Adrenal gland (tissue), 12 donors: Measurements from ENCODE around the gene ATXN3. TPM values are rescaled to one million over a fixed set of nuclear protein-coding genes. Genes with fewer than 3 reads are reported as not detected.

Experiments used
- DNase-seq, 7 donors: peaks; one replicate each; pipeline ENCODE4 v3.0.0-alpha.2; 2019 to 2020
- H3K27ac ChIP-seq, 5 donors: fragments of 200-600 bp; sonication (generic) in 4 of 5; 1 replicate in 3 of 5; 2 replicates in 2 of 5; pipeline versions ENCODE4 v1.5.1 to v1.8.0; 2016 to 2020; ENCODE audit warnings: mild to moderate bottlenecking in 1 of 5
- H3K27me3 ChIP-seq: fragments of 200-600 bp; 2 replicates; pipeline ENCODE4 v1.8.0; 2021
- H3K36me3 ChIP-seq, 2 donors: fragments of 200-600 bp; replicated peaks in 1 of 2; 1 replicate in 1 of 2; 2 replicates in 1 of 2; pipeline versions ENCODE4 v1.5.1 to v1.8.0; 2018 to 2022
- H3K4me1 ChIP-seq, 2 donors: fragments of 200-600 bp; replicated peaks in 1 of 2; 1 replicate in 1 of 2; 2 replicates in 1 of 2; pipeline versions ENCODE4 v1.5.1 to v1.8.0; 2018 to 2021
- H3K4me3 ChIP-seq, 4 donors: fragments of 200-600 bp; sonication (generic) in 3 of 4; one replicate each; pipeline ENCODE4 v1.5.1; 2016 to 2018
- H3K9me3 ChIP-seq, 3 donors: fragments of 200-600 bp; sonication (generic) in 1 of 3; replicated peaks in 1 of 3; 1 replicate in 2 of 3; 2 replicates in 1 of 3; pipeline versions ENCODE4 v1.5.1 to v1.8.0; 2016 to 2021
- POLR2A ChIP-seq, 2 donors: fragments of 450-650 bp; IDR thresholded peaks; one replicate each; pipeline ENCODE4 v1.6.1; 2017; ENCODE audit warnings: antibody characterized with exemption in 2 of 2, mild to moderate bottlenecking in 2 of 2, moderate library complexity in 1 of 2
- WGBS, 4 donors: extraction: QIAGEN DNeasy Blood & Tissue Kit in 2 of 4; methylation state at CpG; one replicate each; pipeline versions ENCODE4 v1.1.5 to v1.1.7; 2013 to 2017; 5-methylcytosine and 5-hydroxymethylcytosine counted together
- intact Hi-C, 2 donors: fragments of 100-400 bp; cut with DNase I; formaldehyde crosslinking; loops; one replicate each; pipeline versions ENCODE4 v1.14.1 to v1.15.0; 2022 to 2023
- polyA plus RNA-seq, 3 donors: library from polyadenylated mRNA; stranded (reverse); fragments of 200-250 nt in 2 of 3; fragments of 350-450 nt in 1 of 3; fragmentation: Illumina TruSeq in 1 of 3; extraction: RNeasy Lipid Tissue Mini Kit (QIAGEN cat#74804) in 1 of 3; gene quantifications; one replicate each; pipeline ENCODE4 v1.2.3, GENCODE V29; 2013 to 2014
- total RNA-seq, 9 donors: library from RNA; depleted of rRNA in 4 of 9; stranded (reverse); fragments of >200 nt in 4 of 9; fragments of 120-200 nt in 1 of 9; fragmentation: NEBNext Ultra II Directional in 1 of 9; extraction: Animal tissue kit (Norgen Biotek cat#: 25700) in 1 of 9; gene quantifications; one replicate each; pipeline versions ENCODE4 v1.1.0 to v1.2.4, GENCODE V29; 2013 to 2023
- TF ChIP-seq, protein P1 (sequence below), 6 experiments: fragments of 450-650 bp in 4 of 6; fragments of 200-600 bp in 2 of 6; sonication (generic) in 1 of 6; IDR thresholded peaks; 1 replicate in 5 of 6; 2 replicates in 1 of 6; pipeline versions ENCODE4 v1.5.1 to v1.8.0; 2016 to 2021; ENCODE audit warnings: antibody characterized with exemption in 6 of 6, mild to moderate bottlenecking in 2 of 6, moderate library complexity in 1 of 6
- donor health status: healthy with polysubstance abuse.
- donor health status: Bipolar disorder and iron deficiency.
- donor health status: DM: yes; HTN: yes; CAD: no.
- donor health status: DM: no; HTN: no; CAD: no.
- donor health status: DM: no; HTN: no; CAD: no.
- donor health status: DM: yes; HTN: yes; CAD: no.

Gene ATXN3
- total and polyA plus RNA-seq, 12 donors = 9.0 to 62.8 (median 23.1) TPM

DNA sequence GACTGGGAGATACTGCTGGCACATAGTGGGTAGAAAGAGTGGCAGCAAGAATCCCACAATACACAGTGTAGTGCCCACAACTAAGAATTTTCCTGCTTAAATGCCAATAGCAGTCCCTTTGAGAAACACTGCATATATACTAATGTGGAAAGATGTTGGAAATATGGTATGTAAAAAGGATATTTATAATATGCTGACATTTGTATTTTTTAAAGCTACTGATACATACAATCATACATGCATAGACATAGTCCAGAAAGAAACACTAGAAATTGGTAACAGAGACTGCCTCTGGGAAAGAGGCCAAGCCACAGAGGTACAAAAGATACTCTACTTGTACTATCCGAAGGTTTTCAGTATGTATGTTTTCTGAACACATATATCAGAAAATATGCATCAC, 96.8 kb downstream of the ATXN3 start:
- no peaks in the 10 kb centered on the region for H3K27me3 ChIP-seq
- no peak overlapping the region for H3K27ac ChIP-seq
- intact Hi-C loops = no loop called here
- no peak for DNase-seq
- no peak for TF ChIP-seq POLR2A (IDR thresholded peaks at IDR 0.05)
- TF ChIP-seq, protein P1, sequence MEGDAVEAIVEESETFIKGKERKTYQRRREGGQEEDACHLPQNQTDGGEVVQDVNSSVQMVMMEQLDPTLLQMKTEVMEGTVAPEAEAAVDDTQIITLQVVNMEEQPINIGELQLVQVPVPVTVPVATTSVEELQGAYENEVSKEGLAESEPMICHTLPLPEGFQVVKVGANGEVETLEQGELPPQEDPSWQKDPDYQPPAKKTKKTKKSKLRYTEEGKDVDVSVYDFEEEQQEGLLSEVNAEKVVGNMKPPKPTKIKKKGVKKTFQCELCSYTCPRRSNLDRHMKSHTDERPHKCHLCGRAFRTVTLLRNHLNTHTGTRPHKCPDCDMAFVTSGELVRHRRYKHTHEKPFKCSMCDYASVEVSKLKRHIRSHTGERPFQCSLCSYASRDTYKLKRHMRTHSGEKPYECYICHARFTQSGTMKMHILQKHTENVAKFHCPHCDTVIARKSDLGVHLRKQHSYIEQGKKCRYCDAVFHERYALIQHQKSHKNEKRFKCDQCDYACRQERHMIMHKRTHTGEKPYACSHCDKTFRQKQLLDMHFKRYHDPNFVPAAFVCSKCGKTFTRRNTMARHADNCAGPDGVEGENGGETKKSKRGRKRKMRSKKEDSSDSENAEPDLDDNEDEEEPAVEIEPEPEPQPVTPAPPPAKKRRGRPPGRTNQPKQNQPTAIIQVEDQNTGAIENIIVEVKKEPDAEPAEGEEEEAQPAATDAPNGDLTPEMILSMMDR (IDR thresholded peaks at IDR 0.05) = no peak
- H3K4me1 ChIP-seq = no peaks in the 10 kb centered on the region
- H3K4me3 ChIP-seq = no peak overlapping the region
- peaks cover 0 to 65% of the 10 kb centered on the region in 2 donors for H3K36me3 ChIP-seq
- 71 to 95% (median 75%) methylated on average over 1 of the region's 1 CpG for WGBS, 4 donors
- H3K9me3 ChIP-seq = no peaks in the 10 kb centered on the region

Other genes with a start within 250 kb of the ATXN3 start
- 10 to 100 TPM in 3 of 9 donors, 1 to 10 TPM in 5, under 1 TPM in 1; 0.89 to 28.4 (median 5.2) TPM for gene TC2N, start 239.0 kb downstream of the ATXN3 start, total RNA-seq
- 1 to 10 TPM; 1.9 to 3.8 (median 3.7) TPM for gene TC2N, start 239.0 kb downstream of the ATXN3 start, polyA plus RNA-seq
- gene FBLN5, start 158.9 kb downstream of the ATXN3 start, total RNA-seq = 100 to 1,000 TPM in 6 of 9 donors, 10 to 100 TPM in 3; 26.0 to 389 (median 195) TPM
- 100 to 1,000 TPM in 2 of 3 donors, 10 to 100 TPM in 1; 85.8 to 119 (median 108) TPM for gene FBLN5, start 158.9 kb downstream of the ATXN3 start, polyA plus RNA-seq
- 10 to 100 TPM; 21.2 to 67.4 (median 43.2) TPM for gene TRIP11, start 66.5 kb downstream of the ATXN3 start, total RNA-seq
- gene TRIP11, start 66.5 kb downstream of the ATXN3 start, polyA plus RNA-seq = 10 to 100 TPM in 1 of 3 donors, 1 to 10 TPM in 2; 3.6 to 38.1 (median 4.9) TPM
- gene NDUFB1, start 15.1 kb upstream of the ATXN3 start, total RNA-seq = 100 to 1,000 TPM; 163 to 696 (median 214) TPM
- gene NDUFB1, start 15.1 kb upstream of the ATXN3 start, polyA plus RNA-seq = 1,000 to 10,000 TPM in 2 of 3 donors, 100 to 1,000 TPM in 1; 718 to 1,935 (median 1,295) TPM
- gene CPSF2, start 15.4 kb upstream of the ATXN3 start, total RNA-seq = 10 to 100 TPM; 25.1 to 67.7 (median 46.7) TPM
- 10 to 100 TPM in 1 of 3 donors, 1 to 10 TPM in 2; 4.3 to 70.4 (median 6.9) TPM for gene CPSF2, start 15.4 kb upstream of the ATXN3 start, polyA plus RNA-seq
- gene SLC24A4, start 216.6 kb upstream of the ATXN3 start, total RNA-seq = 1 to 10 TPM in 4 of 9 donors, under 1 TPM in 5; 0.17 to 1.9 (median 0.67) TPM
- under 1 TPM; 0.09 to 0.34 (median 0.32) TPM for gene SLC24A4, start 216.6 kb upstream of the ATXN3 start, polyA plus RNA-seq